NCI-H146 treated with DMSO at 0.1 percent for 48 hours (cell line): ENCODE data around the gene LRPAP1.

Source experiments
- DNase-seq: peaks from one replicate; lab custom pipeline; 2025; ENCODE audit not compliant: unreplicated experiment; lab: John Stamatoyannopoulos, UW

Gene LRPAP1

DNA sequence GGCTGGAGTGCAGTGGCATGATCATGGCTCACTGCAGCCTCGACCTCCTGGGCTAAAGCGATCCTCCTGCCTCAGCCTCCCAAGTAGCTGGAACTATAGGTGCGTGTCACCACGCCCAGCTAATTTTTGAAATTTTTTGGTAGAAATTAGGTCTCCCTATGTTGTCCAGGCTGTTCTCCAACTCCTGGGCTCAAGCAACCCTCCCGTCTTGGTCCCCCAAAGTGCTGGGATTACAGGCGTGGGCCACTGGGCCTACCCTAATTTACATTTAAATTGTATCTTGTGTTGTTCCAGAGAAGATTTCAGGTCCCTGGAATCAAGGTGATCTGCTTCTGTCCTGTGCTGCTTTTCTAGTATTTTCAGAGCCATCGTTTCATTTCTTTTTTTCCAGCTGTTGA lies 1.2 kb upstream of the LRPAP1 start:
- DNase-seq: no peak

GRCh38 chr4:3532751-3533422 lies 665 bp upstream of the LRPAP1 start:
- DNase-seq: no peak

- peak; percentile 4 for DNase-seq
Measured at GRCh38 chr4:3531318-3531878, 824 bp downstream of the LRPAP1 start.

DNA sequence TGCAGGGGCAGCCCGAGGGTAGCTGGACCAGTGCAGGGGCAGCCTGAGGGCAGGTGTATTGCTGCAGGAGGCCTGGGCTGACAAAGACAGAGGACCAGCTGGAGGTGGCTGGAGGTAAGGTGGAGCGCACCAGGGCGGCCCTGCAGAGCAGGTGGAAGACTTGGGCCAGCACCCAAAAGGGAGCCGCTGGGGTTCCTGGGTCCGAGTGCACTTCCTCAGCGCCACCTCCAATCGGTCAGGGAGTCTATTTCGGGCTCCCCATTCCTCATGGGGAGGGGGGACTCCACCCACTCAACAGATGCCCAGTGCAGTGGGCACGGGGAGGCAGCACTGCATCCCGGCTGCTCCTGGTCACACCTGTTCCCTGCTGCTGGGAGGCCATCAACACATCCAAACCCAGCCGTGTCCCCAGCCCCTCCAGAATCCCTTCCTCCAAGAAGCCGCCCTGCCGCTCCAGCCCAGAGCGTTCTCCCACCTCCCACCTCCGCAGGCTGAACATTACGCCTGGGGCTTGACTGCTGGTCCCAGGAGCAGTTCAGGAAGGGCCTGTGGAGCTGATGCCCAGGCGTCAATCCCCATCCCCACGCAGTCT lies 1.5 kb downstream of the LRPAP1 start:
- no peak for DNase-seq

- DNase-seq: no peak
Measured at GRCh38 chr4:3530051-3530450, 2.2 kb downstream of the LRPAP1 start.

- DNase-seq: no peak
Measured at GRCh38 chr4:3529363-3529762, 2.9 kb downstream of the LRPAP1 start.

DNA sequence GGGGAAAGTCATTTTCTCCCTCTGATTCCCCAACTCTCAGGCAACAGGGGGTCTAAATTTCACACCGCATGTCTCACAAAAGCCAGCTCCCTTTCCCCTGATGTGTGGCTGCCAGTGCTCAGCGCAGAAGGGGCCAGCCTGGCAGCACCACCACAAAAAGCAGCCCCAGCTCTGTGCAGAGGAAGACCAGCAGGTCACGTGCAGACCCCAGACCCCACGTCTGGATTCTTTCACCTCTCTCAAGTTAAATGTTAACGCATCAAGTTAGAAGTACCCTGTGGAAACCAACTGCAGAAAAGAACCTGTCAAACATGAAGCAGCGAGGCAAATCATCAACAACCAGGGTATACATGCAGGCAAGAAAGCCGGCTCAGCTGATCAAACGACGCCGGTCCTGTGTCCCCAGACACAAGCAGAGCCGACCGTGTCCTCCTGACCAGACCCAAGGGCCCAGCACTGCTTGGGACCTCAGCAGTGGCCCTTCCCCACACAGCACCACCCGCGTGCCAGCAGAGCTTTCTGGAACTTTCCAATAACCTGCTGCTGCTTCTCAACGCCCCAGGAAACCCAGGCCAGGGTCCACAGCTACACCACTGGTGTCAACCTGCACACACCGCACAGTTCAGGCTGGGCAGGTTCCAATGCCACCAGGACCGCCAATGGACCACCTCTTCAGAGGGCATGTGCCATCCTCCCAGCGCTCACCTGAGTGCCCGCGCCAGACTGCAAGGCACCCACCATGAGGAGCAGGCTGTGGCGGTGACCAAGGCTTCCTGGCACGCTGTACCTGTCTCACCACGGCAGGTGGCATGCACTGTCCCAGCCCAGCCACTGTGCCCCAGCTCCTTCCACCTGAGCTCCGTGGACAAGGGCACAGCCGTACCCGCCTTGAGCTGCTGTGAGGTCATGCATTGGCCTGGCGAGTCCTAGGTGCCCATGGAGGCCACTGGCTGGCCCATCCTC lies 4.0 kb downstream of the LRPAP1 start:
- no peak for DNase-seq

DNA sequence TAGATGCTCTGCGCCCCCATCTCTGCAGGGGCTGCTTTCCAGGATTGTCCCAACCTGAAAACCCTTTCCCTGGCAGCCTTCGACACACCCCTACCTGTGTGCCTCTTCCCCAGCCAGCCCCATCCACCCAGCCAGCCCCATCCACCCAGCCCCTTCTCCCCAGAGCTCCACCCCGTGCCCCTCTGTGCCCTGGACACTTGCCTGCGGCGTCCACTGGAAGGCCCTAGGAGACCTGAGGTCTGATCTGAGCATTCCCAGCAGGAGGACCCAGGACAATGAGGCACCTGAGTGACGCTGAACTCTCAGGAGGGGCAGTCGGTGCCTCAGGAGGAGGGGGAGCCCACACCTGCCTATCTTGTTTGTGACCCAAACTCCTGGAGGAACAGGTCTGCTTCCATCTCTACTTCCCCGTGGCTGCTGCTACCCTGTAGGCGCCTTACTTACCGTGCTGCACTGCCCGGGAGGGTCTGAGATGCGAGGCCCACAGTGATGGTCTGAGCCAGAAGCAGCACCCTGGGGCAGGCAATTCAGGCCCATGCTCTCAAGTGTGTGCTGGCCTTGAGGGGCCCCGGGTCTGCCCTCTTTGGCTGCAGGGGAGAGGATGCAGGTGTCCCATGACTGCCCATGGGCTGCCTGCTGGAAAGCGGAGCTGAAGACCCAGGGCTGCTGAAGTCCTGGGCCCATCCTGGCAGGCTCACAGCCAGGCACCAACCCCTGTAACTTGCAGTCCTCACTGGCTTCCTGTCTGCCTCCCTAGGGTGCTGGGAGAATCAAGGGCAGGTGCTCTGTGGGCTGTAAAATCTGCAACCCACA lies 4.9 kb downstream of the LRPAP1 start:
- DNase-seq: no peak

- DNase-seq: no peak
Measured at GRCh38 chr4:3526456-3526855, 5.8 kb downstream of the LRPAP1 start.

GRCh38 chr4:3525532-3526430 lies 6.4 kb downstream of the LRPAP1 start:
- no peak for DNase-seq

GRCh38 chr4:3524920-3525319 lies 7.3 kb downstream of the LRPAP1 start:
- no peak for DNase-seq

GRCh38 chr4:3524349-3524748 lies 7.9 kb downstream of the LRPAP1 start:
- DNase-seq: no peak

DNA sequence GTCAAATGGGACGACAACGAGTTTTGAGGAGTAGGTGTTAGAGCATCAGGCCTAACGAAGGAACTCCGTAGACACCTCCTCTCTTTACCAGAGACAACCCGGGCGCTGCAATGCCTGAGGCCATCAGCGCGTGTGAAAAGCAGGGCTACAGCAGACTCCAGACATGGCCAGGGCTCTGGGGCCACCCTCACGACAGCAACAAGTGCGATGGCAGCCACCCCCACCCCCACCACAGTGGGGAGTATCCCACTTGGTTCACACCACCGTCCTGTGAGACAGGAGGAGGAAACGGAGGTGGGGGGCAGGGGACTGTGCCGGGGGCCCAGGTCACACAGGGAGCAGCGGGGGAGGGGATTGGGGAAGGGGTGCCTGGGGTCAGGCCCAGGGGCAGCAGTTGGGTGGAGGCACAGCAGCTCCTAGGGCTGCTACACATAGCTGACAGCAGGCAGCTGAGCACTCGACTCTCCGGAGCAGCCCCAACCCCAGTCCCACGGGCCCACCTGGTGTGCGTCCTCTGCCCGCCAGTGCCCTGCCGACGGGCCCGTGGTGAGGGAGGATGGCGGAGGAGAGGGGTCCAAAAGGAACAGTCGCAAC lies 8.5 kb downstream of the LRPAP1 start:
- DNase-seq: no peak

DNA sequence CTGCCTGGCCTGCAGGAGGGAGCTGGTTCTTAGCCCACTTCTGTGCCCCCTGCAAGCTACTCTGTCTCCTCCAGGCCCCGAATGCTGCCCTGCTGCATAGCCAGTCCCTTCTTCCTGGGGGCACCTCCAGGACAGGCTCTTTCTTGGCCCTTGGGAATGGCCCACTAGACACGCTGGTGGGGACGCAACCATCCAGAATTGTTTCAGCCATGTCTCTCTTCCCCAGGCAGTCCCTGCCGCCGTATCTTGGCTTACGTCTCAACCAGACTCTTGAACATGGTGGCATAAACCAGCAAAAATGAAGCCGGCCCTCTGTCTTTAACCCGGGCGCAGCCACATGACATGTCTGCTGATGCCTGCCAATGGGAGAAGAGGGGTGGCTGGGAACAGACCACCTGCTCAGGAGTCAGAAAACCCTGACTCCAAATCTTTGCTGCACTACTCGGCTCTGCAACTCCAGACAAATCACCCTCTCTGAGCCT lies 9.0 kb downstream of the LRPAP1 start:
- no peak for DNase-seq

- no peak for DNase-seq
Measured at GRCh38 chr4:3522651-3523050, 9.6 kb downstream of the LRPAP1 start.

- no peak for DNase-seq
Measured at GRCh38 chr4:3522326-3522640, 9.9 kb downstream of the LRPAP1 start.

- DNase-seq: no peak
Measured at GRCh38 chr4:3521621-3522325, 10.4 kb downstream of the LRPAP1 start.

GRCh38 chr4:3520796-3521600 lies 11.2 kb downstream of the LRPAP1 start:
- no peak for DNase-seq
